ENCODE data around the gene CAMK1G.

The CAMK1G gene

DNA sequence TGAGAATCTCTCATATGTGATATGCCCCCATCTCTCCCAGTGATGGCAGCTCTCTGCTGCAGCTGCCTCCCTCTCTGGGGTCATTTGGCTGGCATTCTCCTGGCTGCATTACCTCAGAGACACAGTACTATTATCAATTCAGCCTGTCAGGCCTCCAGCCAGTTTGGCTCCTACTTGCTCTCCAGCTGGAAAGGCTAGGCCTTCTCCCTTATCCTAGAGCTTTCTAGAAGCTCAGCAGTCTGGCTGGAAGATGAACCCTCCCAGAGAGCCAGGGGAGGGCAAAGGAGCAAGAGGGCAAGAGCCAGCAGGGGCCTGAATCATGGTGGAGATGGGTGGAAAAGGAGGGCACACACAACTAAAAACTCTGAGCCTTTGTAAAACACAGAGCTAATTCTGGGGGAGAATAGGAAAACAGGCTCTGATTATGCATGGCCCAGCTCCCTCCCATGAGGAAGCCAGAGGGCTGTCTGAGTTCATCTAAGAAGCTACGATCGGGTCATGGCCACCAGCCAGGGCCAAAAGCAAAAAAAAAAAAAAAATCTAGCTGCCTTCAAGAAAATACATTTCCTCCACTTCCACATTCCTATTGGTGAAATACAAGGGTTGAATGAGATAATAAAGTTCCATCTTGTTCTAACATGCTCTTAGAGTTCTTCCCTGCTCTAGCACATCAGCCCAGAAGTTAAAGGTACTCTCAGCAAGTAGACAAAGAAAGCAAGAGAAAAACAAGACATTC, 59.9 kb downstream of the CAMK1G start:
- H3K4me3 ChIP-seq (ENCODE audit: low read depth, low read length), result no peak overlapping the region
- TF ChIP-seq, protein P1, sequence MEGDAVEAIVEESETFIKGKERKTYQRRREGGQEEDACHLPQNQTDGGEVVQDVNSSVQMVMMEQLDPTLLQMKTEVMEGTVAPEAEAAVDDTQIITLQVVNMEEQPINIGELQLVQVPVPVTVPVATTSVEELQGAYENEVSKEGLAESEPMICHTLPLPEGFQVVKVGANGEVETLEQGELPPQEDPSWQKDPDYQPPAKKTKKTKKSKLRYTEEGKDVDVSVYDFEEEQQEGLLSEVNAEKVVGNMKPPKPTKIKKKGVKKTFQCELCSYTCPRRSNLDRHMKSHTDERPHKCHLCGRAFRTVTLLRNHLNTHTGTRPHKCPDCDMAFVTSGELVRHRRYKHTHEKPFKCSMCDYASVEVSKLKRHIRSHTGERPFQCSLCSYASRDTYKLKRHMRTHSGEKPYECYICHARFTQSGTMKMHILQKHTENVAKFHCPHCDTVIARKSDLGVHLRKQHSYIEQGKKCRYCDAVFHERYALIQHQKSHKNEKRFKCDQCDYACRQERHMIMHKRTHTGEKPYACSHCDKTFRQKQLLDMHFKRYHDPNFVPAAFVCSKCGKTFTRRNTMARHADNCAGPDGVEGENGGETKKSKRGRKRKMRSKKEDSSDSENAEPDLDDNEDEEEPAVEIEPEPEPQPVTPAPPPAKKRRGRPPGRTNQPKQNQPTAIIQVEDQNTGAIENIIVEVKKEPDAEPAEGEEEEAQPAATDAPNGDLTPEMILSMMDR (IDR thresholded peaks at IDR 0.05; ENCODE audit: low read depth, low read length, missing control alignments), result no peak
- DNase-seq (ENCODE audit: low read depth), result no peak
- in situ Hi-C loops (cut with HindIII; ENCODE audit: low sequenced_read_pairs), result no loop called here

DNA sequence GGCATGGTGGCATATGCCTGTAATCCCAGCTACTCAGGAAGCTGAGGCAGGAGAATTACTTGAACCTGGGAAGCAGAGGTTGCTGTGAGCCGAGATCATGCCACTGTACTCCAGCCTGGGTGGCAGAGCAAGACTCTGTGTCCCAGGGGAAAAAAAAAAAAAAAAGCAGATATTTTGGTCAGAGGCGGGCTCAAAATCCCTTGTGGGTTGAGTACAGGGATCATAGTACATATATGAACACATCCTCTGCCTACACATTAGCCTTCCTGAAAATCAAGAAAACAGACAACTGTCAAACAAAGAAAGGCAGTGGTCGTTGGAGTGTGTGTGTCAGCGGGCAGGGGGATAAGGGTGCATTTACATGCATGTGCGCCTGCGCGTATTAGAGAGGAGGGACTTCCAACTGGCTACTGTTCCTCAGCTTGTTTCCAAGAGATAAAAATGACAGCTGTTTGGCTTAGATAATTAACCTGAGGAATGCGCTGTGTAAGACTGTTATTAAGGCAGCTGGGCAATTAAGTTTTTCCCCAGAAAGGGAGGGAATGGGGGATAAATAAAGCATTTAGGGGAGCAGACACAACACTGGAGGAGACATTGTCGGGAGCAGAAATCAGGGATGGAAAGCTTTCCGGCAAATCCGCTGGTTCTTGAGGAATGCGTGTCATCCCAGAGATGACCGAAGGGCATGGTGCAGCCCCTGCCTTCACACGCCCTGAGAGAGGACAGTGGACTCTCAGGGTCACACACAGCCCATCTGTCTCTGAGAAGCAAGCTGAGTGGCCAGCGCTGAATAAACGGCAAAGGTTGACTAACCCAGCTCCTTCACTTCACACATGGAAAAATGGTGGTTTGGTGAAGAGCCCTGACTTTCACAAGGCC, 62.3 kb downstream of the CAMK1G start:
- TF ChIP-seq, protein P1 (IDR thresholded peaks at IDR 0.05; ENCODE audit: low read depth, low read length, missing control alignments), result no peak
- no peak for DNase-seq (ENCODE audit: low read depth)
- H3K4me3 ChIP-seq (ENCODE audit: low read depth, low read length), result no peak overlapping the region
- in situ Hi-C loops (cut with HindIII; ENCODE audit: low sequenced_read_pairs), result no loop called here

DNA sequence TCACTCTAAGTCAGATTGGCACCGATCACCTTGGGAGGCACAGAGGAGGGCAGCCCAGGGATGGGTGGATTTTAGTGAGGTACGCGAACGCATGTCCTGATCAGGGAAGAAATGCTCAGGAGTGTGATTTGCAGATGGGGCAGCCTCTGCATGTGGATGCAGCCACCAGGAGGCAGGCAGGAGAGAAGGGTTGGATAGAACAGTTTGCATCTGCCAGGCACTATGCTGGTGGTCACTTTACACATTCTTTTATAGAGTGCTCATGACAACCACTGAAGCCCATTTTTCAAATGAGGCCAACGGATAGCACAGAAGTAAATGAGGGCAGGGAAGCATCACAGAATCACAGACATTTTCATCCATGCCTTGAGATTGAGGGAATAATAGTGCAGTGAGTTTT, 63.0 kb downstream of the CAMK1G start:
- TF ChIP-seq, protein P1 (IDR thresholded peaks at IDR 0.05; ENCODE audit: low read depth, low read length, missing control alignments), result peak; percentile 23
- H3K4me3 ChIP-seq (ENCODE audit: low read depth, low read length), result no peak overlapping the region
- in situ Hi-C loops (cut with HindIII; ENCODE audit: low sequenced_read_pairs), result no loop called here
- no peak for DNase-seq (ENCODE audit: low read depth)

DNA sequence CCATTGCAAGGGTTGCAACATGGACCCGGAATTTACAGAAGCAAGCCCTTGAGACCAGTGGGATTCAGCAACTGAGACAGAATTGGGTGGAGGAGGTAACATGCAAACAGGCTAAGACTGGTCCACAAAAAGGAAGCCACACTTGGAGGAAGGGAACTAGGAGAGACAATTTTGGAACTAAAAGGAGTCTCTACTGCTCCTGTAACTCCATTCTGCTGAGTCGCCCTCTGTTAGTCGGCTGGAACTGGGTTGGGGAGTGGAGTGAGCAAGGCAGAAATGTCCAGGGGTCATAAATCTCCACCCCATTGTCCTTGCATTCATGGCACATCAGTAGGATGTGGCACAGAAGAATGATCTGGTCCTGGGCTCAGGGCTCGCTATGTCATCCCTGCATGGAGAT, 63.6 kb downstream of the CAMK1G start:
- no peak for DNase-seq (ENCODE audit: low read depth)
- in situ Hi-C loops (cut with HindIII; ENCODE audit: low sequenced_read_pairs), result no loop called here
- TF ChIP-seq, protein P1 (IDR thresholded peaks at IDR 0.05; ENCODE audit: low read depth, low read length, missing control alignments), result no peak
- H3K4me3 ChIP-seq (ENCODE audit: low read depth, low read length), result no peak overlapping the region

DNA sequence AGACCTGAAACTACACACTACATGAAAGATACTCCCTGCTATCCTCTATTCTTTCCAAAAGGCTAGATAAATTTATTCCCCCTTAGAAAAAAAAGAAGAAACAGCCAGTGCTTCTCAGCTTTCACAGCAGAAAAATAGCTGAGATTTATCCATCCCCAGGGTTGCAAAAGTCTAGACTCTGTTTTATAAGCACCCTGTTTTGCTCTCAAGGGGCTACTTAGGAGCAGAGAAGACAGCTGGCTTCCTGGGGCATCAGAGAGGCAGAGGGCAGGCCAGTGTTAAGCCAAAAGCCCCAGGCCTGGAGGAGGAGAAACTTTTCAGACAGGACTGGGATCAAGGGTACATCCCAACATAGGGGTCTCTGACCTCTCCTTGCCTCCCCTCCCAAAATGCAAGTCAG, 64.8 kb downstream of the CAMK1G start:
- H3K4me3 ChIP-seq (ENCODE audit: low read depth, low read length), result no peak overlapping the region
- DNase-seq (ENCODE audit: low read depth), result no peak
- TF ChIP-seq, protein P1 (IDR thresholded peaks at IDR 0.05; ENCODE audit: low read depth, low read length, missing control alignments), result no peak
- in situ Hi-C loops (cut with HindIII; ENCODE audit: low sequenced_read_pairs), result no loop called here

DNA sequence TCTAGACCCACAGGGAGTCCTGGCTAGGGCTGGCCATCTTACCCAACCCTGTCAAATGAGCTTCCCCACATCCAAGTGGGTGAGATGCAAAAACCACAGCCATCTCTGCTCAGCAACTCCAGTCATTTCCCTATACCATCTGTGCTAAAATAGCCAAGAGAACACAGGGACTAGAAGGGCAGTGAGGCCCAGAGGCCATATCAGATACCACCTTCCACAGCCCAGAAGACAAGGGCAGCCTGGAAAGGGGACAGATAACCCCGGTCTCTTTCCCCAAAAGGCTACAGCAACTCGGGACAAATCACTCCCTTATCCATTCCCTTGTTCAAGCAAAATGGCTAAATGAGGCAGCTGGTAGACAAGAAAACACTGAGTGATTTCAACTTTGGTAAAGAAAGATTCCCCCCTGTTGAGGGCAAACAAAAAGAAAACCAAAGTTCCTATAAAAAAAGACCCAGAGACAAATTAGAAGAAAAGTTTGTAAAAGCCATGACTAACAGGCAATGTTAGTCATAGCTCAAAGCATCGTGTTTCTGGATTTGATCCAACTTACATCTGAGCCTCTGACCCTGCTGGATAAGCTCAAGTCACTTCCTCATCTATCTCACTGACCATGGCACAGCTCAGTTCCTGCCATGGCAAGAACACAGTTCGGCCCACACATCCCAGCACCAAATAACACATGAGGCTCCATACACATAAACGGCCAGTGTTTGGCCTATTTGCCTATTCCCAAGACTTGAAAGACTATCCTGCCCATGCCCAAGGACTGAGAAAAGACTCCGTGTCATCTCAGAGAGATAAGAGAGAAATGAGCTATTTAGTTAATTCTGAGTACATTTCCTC, 65.6 kb downstream of the CAMK1G start:
- H3K4me3 ChIP-seq (ENCODE audit: low read depth, low read length), result no peak overlapping the region
- TF ChIP-seq, protein P1 (IDR thresholded peaks at IDR 0.05; ENCODE audit: low read depth, low read length, missing control alignments), result no peak
- DNase-seq (ENCODE audit: low read depth), result peak; percentile 91
- in situ Hi-C loops (cut with HindIII; ENCODE audit: low sequenced_read_pairs), result no loop called here
